Caco-2 (cell line): ENCODE measurements around the gene TUBB4A. TPM values are rescaled to one million over a fixed set of nuclear protein-coding genes. Genes with fewer than 3 reads are reported as not detected.

ENCODE experiments used
- BruUV-seq: library from RNA; stranded (reverse); fragments of 400-500 nt; replicated peaks from 2 replicates; lab custom pipeline; 2021; lab: Mats Ljungman, UMichigan
- CTCF ChIA-PET: fragments of 300-600 bp; sonication (Branson Sonifier 250); formaldehyde crosslinking; loops from one replicate; lab custom pipeline; 2022; ENCODE audit warnings: antibody characterized with exemption; lab: Charles Lee
- POLR2A ChIA-PET: fragments of 300-600 bp; sonication (Branson Sonifier 250); formaldehyde crosslinking; loops from one replicate; lab custom pipeline; 2022; ENCODE audit warnings: antibody characterized with exemption; lab: Charles Lee
- DNase-seq, 2 experiments: peaks; one replicate each; pipeline versions ENCODE4 v3.0.0 to v3.0.0-alpha.2; 2020 to 2022
- H3K27me3 ChIP-seq: replicated peaks from 2 replicates; pipeline ENCODE4 v1.6.0; 2011; ENCODE audit warnings: low read length; ENCODE audit not compliant: control insufficient read depth, insufficient read depth
- H3K36me3 ChIP-seq: 2 replicates; pipeline ENCODE4 v1.5.1; 2011; ENCODE audit warnings: low read length; ENCODE audit not compliant: control insufficient read depth, insufficient read depth
- H3K4me1 ChIP-seq: fragments of 250-450 bp; sonication (Bioruptor Pico); 2 replicates; pipeline ENCODE4 v1.5.1; 2020; ENCODE audit warnings: mild to moderate bottlenecking
- H3K4me3 ChIP-seq: 2 replicates; pipeline ENCODE4 v1.5.1; 2011; ENCODE audit warnings: low read depth, mild to moderate bottlenecking, control low read depth, low read length
- H3K9me3 ChIP-seq: fragments of 250-450 bp; sonication (Bioruptor Pico); 2 replicates; pipeline ENCODE4 v1.5.1; 2020; ENCODE audit warnings: mild to moderate bottlenecking, moderate library complexity
- H3K27ac Mint-ChIP-seq: one replicate; pipeline ENCODE4 v1.8.0; 2022; ENCODE audit warnings: mixed read lengths; ENCODE audit not compliant: unreplicated experiment
- H3K27me3 Mint-ChIP-seq: one replicate; pipeline ENCODE4 v1.8.0; 2022; ENCODE audit warnings: mixed read lengths; ENCODE audit not compliant: insufficient read depth, unreplicated experiment
- H3K36me3 Mint-ChIP-seq: one replicate; pipeline ENCODE4 v1.8.0; 2022; ENCODE audit warnings: mild to moderate bottlenecking, mixed read lengths; ENCODE audit not compliant: insufficient read depth, unreplicated experiment
- H3K4me1 Mint-ChIP-seq: one replicate; pipeline ENCODE4 v1.8.0; 2022; ENCODE audit warnings: low read depth, mixed read lengths; ENCODE audit not compliant: unreplicated experiment
- H3K4me3 Mint-ChIP-seq: one replicate; pipeline ENCODE4 v1.8.0; 2022; ENCODE audit warnings: mild to moderate bottlenecking, moderate library complexity, mixed read lengths; ENCODE audit not compliant: unreplicated experiment
- H3K9me3 Mint-ChIP-seq: one replicate; pipeline ENCODE4 v1.8.0; 2022; ENCODE audit warnings: mixed read lengths; ENCODE audit not compliant: unreplicated experiment
- intact Hi-C: fragments of 100-400 bp; cut with micrococcal nuclease; formaldehyde crosslinking; loops from one replicate; pipeline ENCODE4 v1.10.0; 2022; ENCODE audit not compliant: unreplicated experiment
- total RNA-seq: library from RNA; stranded (reverse); gene quantifications from 2 replicates; pipeline ENCODE4 v1.2.3, GENCODE V29; 2022
- TF ChIP-seq, protein P1 (sequence below), 2 experiments: fragments of 200-600 bp in 1 of 2; IDR thresholded peaks; 1 replicate in 1 of 2; 2 replicates in 1 of 2; pipeline versions ENCODE4 v1.5.1 to v1.8.0; 2011 to 2022; ENCODE audit warnings: antibody characterized with exemption in 1 of 2, control low read depth in 1 of 2, inconsistent platforms in 1 of 2, low read depth in 1 of 2, low read length in 1 of 2, mild to moderate bottlenecking in 1 of 2, moderate library complexity in 1 of 2; ENCODE audit not compliant: insufficient read depth in 1 of 2, severe bottlenecking in 1 of 2, unreplicated experiment in 1 of 2

TUBB4A gene
- total RNA-seq, 1 experiment from 2014 or later = 6.0 TPM

- H3K36me3 ChIP-seq = no peaks in the 10 kb centered on the region
- no peaks in the 10 kb centered on the region for H3K9me3 ChIP-seq
- no peak for DNase-seq
- Mint-ChIP-seq H3K9me3 (no peaks in the 10 kb centered on the region), H3K4me3 (no peak overlapping the region), H3K27ac (no peak overlapping the region), H3K36me3 (no peaks in the 10 kb centered on the region), H3K4me1 (peaks cover 8% of the 10 kb centered on the region), H3K27me3 (no peaks in the 10 kb centered on the region)
- intact Hi-C loops = no loop called here
- POLR2A ChIA-PET = no interaction called here
- CTCF ChIA-PET = no interaction called here
- H3K4me1 ChIP-seq = no peaks in the 10 kb centered on the region
- BruUV-seq = no TSS peak
- no peak overlapping the region for H3K4me3 ChIP-seq
- no peaks in the 10 kb centered on the region for H3K27me3 ChIP-seq
- TF ChIP-seq, protein P1, sequence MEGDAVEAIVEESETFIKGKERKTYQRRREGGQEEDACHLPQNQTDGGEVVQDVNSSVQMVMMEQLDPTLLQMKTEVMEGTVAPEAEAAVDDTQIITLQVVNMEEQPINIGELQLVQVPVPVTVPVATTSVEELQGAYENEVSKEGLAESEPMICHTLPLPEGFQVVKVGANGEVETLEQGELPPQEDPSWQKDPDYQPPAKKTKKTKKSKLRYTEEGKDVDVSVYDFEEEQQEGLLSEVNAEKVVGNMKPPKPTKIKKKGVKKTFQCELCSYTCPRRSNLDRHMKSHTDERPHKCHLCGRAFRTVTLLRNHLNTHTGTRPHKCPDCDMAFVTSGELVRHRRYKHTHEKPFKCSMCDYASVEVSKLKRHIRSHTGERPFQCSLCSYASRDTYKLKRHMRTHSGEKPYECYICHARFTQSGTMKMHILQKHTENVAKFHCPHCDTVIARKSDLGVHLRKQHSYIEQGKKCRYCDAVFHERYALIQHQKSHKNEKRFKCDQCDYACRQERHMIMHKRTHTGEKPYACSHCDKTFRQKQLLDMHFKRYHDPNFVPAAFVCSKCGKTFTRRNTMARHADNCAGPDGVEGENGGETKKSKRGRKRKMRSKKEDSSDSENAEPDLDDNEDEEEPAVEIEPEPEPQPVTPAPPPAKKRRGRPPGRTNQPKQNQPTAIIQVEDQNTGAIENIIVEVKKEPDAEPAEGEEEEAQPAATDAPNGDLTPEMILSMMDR (IDR thresholded peaks at IDR 0.05; ENCODE audit: insufficient read depth in 1 of 2, low read depth in 1 of 2, low read length in 1 of 2, severe bottlenecking in 1 of 2, unreplicated experiment in 1 of 2) = no peak
These were observed 3.6 kb downstream of the TUBB4A start for GRCh38 chr19:6498294-6499036.

DNA sequence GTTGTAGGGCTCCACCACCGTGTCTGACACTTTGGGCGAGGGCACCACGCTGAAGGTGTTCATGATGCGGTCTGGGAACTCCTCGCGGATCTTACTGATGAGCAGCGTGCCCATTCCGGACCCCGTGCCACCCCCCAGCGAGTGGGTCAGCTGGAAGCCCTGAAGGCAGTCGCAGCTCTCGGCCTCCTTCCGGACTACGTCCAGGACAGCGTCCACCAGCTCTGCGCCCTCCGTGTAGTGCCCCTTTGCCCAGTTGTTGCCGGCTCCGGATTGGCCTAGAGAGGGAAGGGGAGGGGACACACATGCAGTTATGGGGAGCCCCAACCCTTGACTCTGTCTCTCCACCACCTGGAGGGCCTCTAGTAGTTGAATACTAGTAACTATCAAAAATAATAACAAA, 6.2 kb downstream of the TUBB4A start:
- no peaks in the 10 kb centered on the region for H3K4me1 ChIP-seq
- Mint-ChIP-seq H3K4me3 (no peak overlapping the region), H3K4me1 (peaks cover 8% of the 10 kb centered on the region), H3K27me3 (no peaks in the 10 kb centered on the region), H3K9me3 (no peaks in the 10 kb centered on the region), H3K27ac (no peak overlapping the region), H3K36me3 (no peaks in the 10 kb centered on the region)
- no TSS peak for BruUV-seq
- H3K9me3 ChIP-seq = no peaks in the 10 kb centered on the region
- intact Hi-C loops = no loop called here
- no peak for DNase-seq
- no peak overlapping the region for H3K4me3 ChIP-seq
- no peaks in the 10 kb centered on the region for H3K36me3 ChIP-seq
- ChIA-PET POLR2A (no interaction called here), CTCF (no interaction called here)
- TF ChIP-seq, protein P1 (IDR thresholded peaks at IDR 0.05; ENCODE audit: insufficient read depth in 1 of 2, low read depth in 1 of 2, low read length in 1 of 2, severe bottlenecking in 1 of 2, unreplicated experiment in 1 of 2) = no peak
- no peaks in the 10 kb centered on the region for H3K27me3 ChIP-seq

DNA sequence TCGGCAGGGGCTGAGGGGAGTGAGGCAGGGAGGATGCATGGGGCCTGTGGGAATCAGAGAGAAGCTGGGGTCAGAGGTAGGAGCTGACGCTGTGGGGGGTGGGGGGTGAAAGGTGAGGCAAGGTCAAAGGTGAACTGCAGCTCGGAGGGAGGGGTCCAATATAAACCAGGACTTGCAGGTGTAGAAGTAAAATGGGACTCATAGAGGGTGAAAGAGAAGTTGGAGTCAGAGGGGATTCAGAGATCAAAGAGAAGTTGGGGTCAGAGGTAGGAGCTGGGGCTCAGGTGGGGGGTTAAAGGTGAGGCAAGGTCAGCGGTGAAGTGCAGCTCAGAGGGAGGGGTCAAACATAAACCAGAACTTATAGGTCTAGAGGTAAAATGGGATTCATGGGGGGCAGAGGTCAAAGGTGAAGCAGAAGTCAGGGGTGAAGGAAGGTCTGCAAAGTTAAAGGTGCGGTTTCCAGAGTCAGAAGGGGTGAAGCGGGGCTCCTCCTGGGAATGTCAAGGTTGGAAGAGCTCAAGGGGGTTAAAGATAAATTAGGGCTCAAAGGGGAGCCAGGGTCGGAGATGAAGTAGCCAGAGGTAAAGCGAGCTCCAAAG, 7.6 kb downstream of the TUBB4A start:
- H3K4me1 Mint-ChIP-seq = peaks cover 15% of the 10 kb centered on the region
- no peak overlapping the region for H3K27ac Mint-ChIP-seq
- ChIA-PET CTCF (interaction anchor here (1.1 kb wide), 1 partner anchor 10 kb away, joined by 4 read pairs; no protein-coding TSS in a partner anchor), POLR2A (no interaction called here)
- BruUV-seq = no TSS peak
- Histone ChIP-seq H3K36me3 (no peaks in the 10 kb centered on the region), H3K4me3 (no peak overlapping the region), H3K4me1 (no peaks in the 10 kb centered on the region), H3K27me3 (no peaks in the 10 kb centered on the region), H3K9me3 (no peaks in the 10 kb centered on the region)
- intact Hi-C loops = no loop called here
- no peak overlapping the region for H3K4me3 Mint-ChIP-seq
- no peak for DNase-seq
- no peaks in the 10 kb centered on the region for H3K36me3 Mint-ChIP-seq
- TF ChIP-seq, protein P1 (IDR thresholded peaks at IDR 0.05; ENCODE audit: insufficient read depth in 1 of 2, low read depth in 1 of 2, low read length in 1 of 2, severe bottlenecking in 1 of 2, unreplicated experiment in 1 of 2) = no peak
- H3K9me3 Mint-ChIP-seq = no peaks in the 10 kb centered on the region
- H3K27me3 Mint-ChIP-seq = peaks cover 3% of the 10 kb centered on the region
